Trophoblast cell (in vitro differentiated cells and primary cell): ENCODE measurements around the gene KCNJ5.
A peak's percentile ranks its signal among the peaks of the same experiment; 100 is the strongest.

Experiments used
- DNase-seq, 2 donors: peaks; one replicate each; pipeline ENCODE4 v3.0.0-alpha.2; 2016
- H2AFZ ChIP-seq: 2 replicates; pipeline ENCODE4 v1.6.1; 2013; ENCODE audit warnings: low read length, moderate library complexity, mild to moderate bottlenecking; ENCODE audit not compliant: insufficient read depth, poor library complexity
- H2AK5ac ChIP-seq: 2 replicates; pipeline ENCODE4 v1.6.1; 2013; ENCODE audit warnings: mild to moderate bottlenecking, low read length
- H2BK120ac ChIP-seq: 2 replicates; pipeline ENCODE4 v1.6.1; 2013; ENCODE audit warnings: low read length, mild to moderate bottlenecking, moderate library complexity; ENCODE audit not compliant: insufficient read depth, poor library complexity
- H2BK12ac ChIP-seq: 2 replicates; pipeline ENCODE4 v1.6.1; 2013; ENCODE audit warnings: mild to moderate bottlenecking, low read length, moderate library complexity
- H2BK5ac ChIP-seq: 2 replicates; pipeline ENCODE4 v1.6.1; 2013; ENCODE audit warnings: low read length, low read depth, moderate library complexity, mild to moderate bottlenecking; ENCODE audit not compliant: poor library complexity
- H3K14ac ChIP-seq: 2 replicates; pipeline ENCODE4 v1.6.1; 2013; ENCODE audit warnings: mild to moderate bottlenecking, low read length
- H3K18ac ChIP-seq: 2 replicates; pipeline ENCODE4 v1.6.1; 2013; ENCODE audit warnings: mild to moderate bottlenecking, low read length
- H3K23ac ChIP-seq: 2 replicates; pipeline ENCODE4 v1.6.1; 2013; ENCODE audit warnings: low read length
- H3K27ac ChIP-seq: 2 replicates; pipeline ENCODE4 v1.5.1; 2013; ENCODE audit warnings: low read depth, mild to moderate bottlenecking, inconsistent platforms, low read length, moderate library complexity
- H3K27me3 ChIP-seq: 2 replicates; pipeline ENCODE4 v1.6.1; 2013; ENCODE audit warnings: inconsistent platforms, mild to moderate bottlenecking, low read length, moderate library complexity; ENCODE audit not compliant: insufficient read depth
- H3K36me3 ChIP-seq, 2 experiments: 1 replicate in 1 of 2; 2 replicates in 1 of 2; pipeline ENCODE4 v1.6.1; 2013; ENCODE audit warnings: low read length in 2 of 2, mild to moderate bottlenecking in 2 of 2, moderate library complexity in 1 of 2; ENCODE audit not compliant: insufficient read depth in 2 of 2, control insufficient read depth in 1 of 2
- H3K4ac ChIP-seq: 2 replicates; pipeline ENCODE4 v1.6.1; 2013; ENCODE audit warnings: low read depth, mild to moderate bottlenecking, low read length, moderate library complexity
- H3K4me1 ChIP-seq, 2 experiments: 1 replicate in 1 of 2; 2 replicates in 1 of 2; pipeline ENCODE4 v1.6.1; 2013; ENCODE audit warnings: low read length in 2 of 2, mild to moderate bottlenecking in 2 of 2, moderate library complexity in 1 of 2; ENCODE audit not compliant: insufficient read depth in 2 of 2, control insufficient read depth in 1 of 2
- H3K4me2 ChIP-seq: 2 replicates; pipeline ENCODE4 v1.6.1; 2013; ENCODE audit warnings: inconsistent platforms, mild to moderate bottlenecking, low read length, moderate library complexity
- H3K4me3 ChIP-seq: 2 replicates; pipeline ENCODE4 v1.5.1; 2013; ENCODE audit warnings: mild to moderate bottlenecking, low read depth, low read length, inconsistent platforms
- H3K79me1 ChIP-seq: one replicate; pipeline ENCODE4 v1.6.1; 2013; ENCODE audit warnings: low read length
- H3K79me2 ChIP-seq: 2 replicates; pipeline ENCODE4 v1.6.1; 2013; ENCODE audit warnings: low read length, mild to moderate bottlenecking; ENCODE audit not compliant: control insufficient read depth, insufficient read depth, poor library complexity
- H3K9ac ChIP-seq: 2 replicates; pipeline ENCODE4 v1.6.1; 2013; ENCODE audit warnings: mild to moderate bottlenecking, low read length
- H3K9me3 ChIP-seq: 2 replicates; pipeline ENCODE4 v1.6.1; 2013; ENCODE audit warnings: low read depth, mild to moderate bottlenecking, control low read depth, inconsistent platforms, low read length; ENCODE audit not compliant: insufficient read depth
- H4K12ac ChIP-seq: 2 replicates; pipeline ENCODE4 v1.6.1; 2013; ENCODE audit warnings: low read depth, mild to moderate bottlenecking, low read length, moderate library complexity
- H4K8ac ChIP-seq: 2 replicates; pipeline ENCODE4 v1.6.1; 2013; ENCODE audit warnings: low read depth, mild to moderate bottlenecking, low read length, moderate library complexity
- H4K91ac ChIP-seq: one replicate; pipeline ENCODE4 v1.6.1; 2013; ENCODE audit warnings: low read depth, mild to moderate bottlenecking, low read length, moderate library complexity
- whole genome bisulfite sequencing: extraction: QIAGEN DNeasy Blood & Tissue Kit; methylation state at CpG from one replicate; pipeline ENCODE4 v1.1.7; 2013; ENCODE audit warnings: missing lambda C conversion rate; ENCODE audit not compliant: insufficient read length, insufficient coverage; ENCODE audit errors: extremely low coverage; 5-methylcytosine and 5-hydroxymethylcytosine counted together

The KCNJ5 gene

DNA sequence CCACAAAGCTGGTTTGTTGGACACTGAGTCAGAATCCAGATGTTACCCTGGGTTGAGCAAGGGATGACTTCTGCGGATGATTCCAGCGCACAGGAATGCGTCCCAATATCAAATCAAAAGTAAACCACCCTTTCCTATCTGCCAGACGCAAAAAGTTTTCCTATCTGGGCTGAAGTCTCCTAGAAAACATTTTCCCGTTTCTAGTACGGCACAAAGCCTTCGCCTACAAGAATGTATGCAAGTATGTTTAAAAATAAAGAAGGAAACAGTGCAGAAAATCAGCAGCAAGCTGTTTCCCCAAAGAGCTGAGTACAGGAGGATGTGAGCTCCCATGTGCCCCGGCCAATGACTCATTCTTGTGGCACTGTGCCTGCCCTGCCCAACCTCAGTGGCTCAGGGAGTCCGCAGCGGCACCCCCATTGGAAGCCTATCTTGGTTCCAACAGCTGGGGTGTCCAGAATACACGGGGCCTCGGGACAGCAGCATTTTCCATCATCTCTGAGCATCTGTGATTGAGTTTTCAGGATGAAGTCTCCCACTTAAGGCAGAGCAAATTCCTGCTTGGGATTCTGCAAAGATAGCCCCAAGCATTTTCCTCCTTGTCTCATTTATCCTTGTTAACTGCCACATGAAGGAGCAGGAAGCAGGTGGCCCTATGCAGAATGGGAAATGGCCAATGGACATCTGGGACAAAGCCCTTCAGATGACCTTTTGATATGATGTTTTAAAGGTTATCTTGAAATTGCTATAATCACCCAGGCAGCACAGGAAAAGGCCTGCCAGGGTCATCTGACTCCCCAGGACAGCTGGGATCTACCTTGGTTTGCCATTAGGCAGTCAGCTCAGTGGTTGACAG, 17.5 kb downstream of the KCNJ5 start:
- peak in 1 of 2 donors; percentile 39 for DNase-seq
- H2BK5ac ChIP-seq, result no peak overlapping the region
- H3K4ac ChIP-seq, result no peak overlapping the region
- no peak overlapping the region for H2AFZ ChIP-seq
- no CpG with 5 or more reads among the region's 12 CpGs for WGBS
- no peak overlapping the region for H4K91ac ChIP-seq
- no peak overlapping the region for H2AK5ac ChIP-seq
- no peak overlapping the region for H3K4me2 ChIP-seq
- H2BK12ac ChIP-seq, result no peak overlapping the region
- H3K4me3 ChIP-seq, result no peak overlapping the region
- H3K79me1 ChIP-seq, result no peaks in the 10 kb centered on the region
- peaks cover 25% of the 10 kb centered on the region for H3K27me3 ChIP-seq
- H2BK120ac ChIP-seq, result no peak overlapping the region
- H3K23ac ChIP-seq, result no peak overlapping the region
- no peak overlapping the region for H3K18ac ChIP-seq
- H3K4me1 ChIP-seq, result peaks cover 5 to 6% of the 10 kb centered on the region in 2 experiments
- H3K14ac ChIP-seq, result no peak overlapping the region
- H4K8ac ChIP-seq, result no peak overlapping the region
- no peaks in the 10 kb centered on the region for H3K36me3 ChIP-seq
- H4K12ac ChIP-seq, result no peak overlapping the region
- no peak overlapping the region for H3K9ac ChIP-seq
- peaks cover 10% of the 10 kb centered on the region for H3K9me3 ChIP-seq
- H3K27ac ChIP-seq, result no peak overlapping the region
- H3K79me2 ChIP-seq, result no peaks in the 10 kb centered on the region

DNA sequence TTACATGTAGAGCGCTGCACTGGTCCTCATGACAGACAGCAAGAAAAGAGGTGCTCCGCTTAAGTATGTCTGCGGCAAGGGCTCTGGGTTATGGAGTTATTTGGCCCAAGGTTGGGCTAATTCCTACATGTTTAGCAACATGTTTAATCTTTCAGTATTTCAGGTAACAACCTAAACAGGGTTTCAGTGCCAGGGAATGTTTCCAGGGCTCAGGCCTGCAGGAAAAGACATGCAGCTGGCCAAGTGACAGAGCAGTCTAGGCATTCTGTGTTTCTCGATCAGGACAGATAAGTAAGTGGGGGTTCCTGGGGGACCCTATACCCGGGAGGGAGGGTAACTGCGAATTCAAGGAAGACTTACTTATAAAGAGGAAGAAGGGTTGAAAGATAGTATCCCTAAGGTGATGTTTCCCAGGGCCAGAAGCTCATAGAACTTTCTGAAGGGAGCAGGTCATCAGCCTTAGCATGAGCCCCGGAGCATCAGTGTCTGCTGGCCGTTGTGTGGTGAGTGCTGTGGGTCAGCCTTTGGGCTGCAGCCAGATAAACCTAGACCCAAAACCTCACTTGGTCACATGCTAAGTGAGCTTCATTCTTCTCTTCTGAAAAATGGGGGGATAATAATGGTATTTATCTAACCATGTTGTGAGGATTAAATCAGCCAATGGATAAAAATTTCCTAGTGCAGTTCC, 18.4 kb downstream of the KCNJ5 start:
- Histone ChIP-seq H3K18ac (no peak overlapping the region), H3K4me2 (no peak overlapping the region), H3K79me1 (no peaks in the 10 kb centered on the region), H4K8ac (no peak overlapping the region), H2BK12ac (no peak overlapping the region), H3K9me3 (peaks cover 12% of the 10 kb centered on the region), H2AK5ac (no peak overlapping the region), H3K23ac (no peak overlapping the region), H3K4me1 (peaks cover 4 to 6% of the 10 kb centered on the region in 2 experiments), H3K9ac (no peak overlapping the region), H3K27ac (no peak overlapping the region), H2AFZ (no peak overlapping the region), H3K4ac (no peak overlapping the region), H3K27me3 (peaks cover 16% of the 10 kb centered on the region), H3K4me3 (no peak overlapping the region), H3K79me2 (no peaks in the 10 kb centered on the region), H2BK5ac (no peak overlapping the region), H3K36me3 (no peaks in the 10 kb centered on the region), H3K14ac (no peak overlapping the region), H4K91ac (no peak overlapping the region), H4K12ac (no peak overlapping the region), H2BK120ac (no peak overlapping the region)
- no CpG with 5 or more reads among the region's 8 CpGs for WGBS
- no peak for DNase-seq

DNA sequence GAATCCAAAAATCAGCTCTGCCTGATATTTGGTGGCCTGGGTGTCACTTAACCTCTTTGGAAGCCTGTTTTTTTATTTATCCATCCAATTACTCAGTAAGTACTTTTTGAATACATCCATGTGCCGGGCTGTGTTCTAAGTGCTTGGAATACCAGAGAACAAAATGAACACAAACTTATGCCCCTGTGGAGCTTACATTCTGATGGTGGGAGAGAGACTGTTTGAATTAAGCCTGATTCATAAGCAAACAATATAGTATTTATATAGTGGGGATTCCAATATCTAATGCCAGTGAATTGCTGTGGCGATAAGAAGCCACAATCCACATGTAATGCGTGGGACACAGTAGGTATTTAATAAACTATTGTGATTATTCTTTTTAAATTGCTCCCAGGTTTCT, 19.4 kb downstream of the KCNJ5 start:
- Histone ChIP-seq H4K12ac (no peak overlapping the region), H3K23ac (no peak overlapping the region), H3K27ac (no peak overlapping the region), H2BK12ac (no peak overlapping the region), H3K4ac (no peak overlapping the region), H3K4me2 (no peak overlapping the region), H3K4me3 (no peak overlapping the region), H3K9ac (no peak overlapping the region), H3K9me3 (peaks cover 12% of the 10 kb centered on the region), H4K91ac (no peak overlapping the region), H3K79me1 (no peaks in the 10 kb centered on the region), H4K8ac (no peak overlapping the region), H2AFZ (no peak overlapping the region), H3K4me1 (peaks cover 0 to 4% of the 10 kb centered on the region in 2 experiments), H3K36me3 (no peaks in the 10 kb centered on the region), H3K18ac (no peak overlapping the region), H3K79me2 (no peaks in the 10 kb centered on the region), H3K14ac (no peak overlapping the region), H2AK5ac (no peak overlapping the region), H2BK5ac (no peak overlapping the region), H3K27me3 (peaks cover 8% of the 10 kb centered on the region), H2BK120ac (no peak overlapping the region)
- WGBS, result no CpG with 5 or more reads among the region's 3 CpGs
- no peak for DNase-seq

GRCh38 chr11:128911239-128911638, 20.1 kb downstream of the KCNJ5 start:
- no peak overlapping the region for H4K12ac ChIP-seq
- H4K91ac ChIP-seq, result no peak overlapping the region
- peaks cover 5% of the 10 kb centered on the region for H3K27me3 ChIP-seq
- peaks cover 12% of the 10 kb centered on the region for H3K9me3 ChIP-seq
- no peak overlapping the region for H3K27ac ChIP-seq
- H2BK12ac ChIP-seq, result no peak overlapping the region
- no peak overlapping the region for H3K4me2 ChIP-seq
- H2BK5ac ChIP-seq, result no peak overlapping the region
- no peak overlapping the region for H3K9ac ChIP-seq
- DNase-seq, result no peak
- H3K36me3 ChIP-seq, result no peaks in the 10 kb centered on the region
- H3K4me1 ChIP-seq, result peaks cover 0 to under 1% of the 10 kb centered on the region in 2 experiments
- H3K18ac ChIP-seq, result no peak overlapping the region
- no peak overlapping the region for H2BK120ac ChIP-seq
- no peak overlapping the region for H2AFZ ChIP-seq
- no peaks in the 10 kb centered on the region for H3K79me1 ChIP-seq
- no peak overlapping the region for H2AK5ac ChIP-seq
- H3K23ac ChIP-seq, result no peak overlapping the region
- H3K4ac ChIP-seq, result no peak overlapping the region
- no peaks in the 10 kb centered on the region for H3K79me2 ChIP-seq
- H4K8ac ChIP-seq, result no peak overlapping the region
- H3K4me3 ChIP-seq, result no peak overlapping the region
- WGBS, result no CpG with 5 or more reads among the region's 17 CpGs
- no peak overlapping the region for H3K14ac ChIP-seq
